Right ventricle myocardium inferior (tissue), 1 donor: Measurements from ENCODE around the gene SUGP1. TPM values are rescaled to one million over a fixed set of nuclear protein-coding genes. Genes with fewer than 3 reads are reported as not detected.

Experiments
- total RNA-seq: library from RNA; stranded (reverse); fragmentation: NEBNext Ultra II Directional; extraction: Animal tissue kit (Norgen Biotek cat#: 25700); gene quantifications from one replicate; pipeline ENCODE4 v1.2.1, GENCODE V29; 2021
- donor health status: DM: no; HTN: yes; CAD: no; lungs with severe emphysema.

SUGP1 gene
- total RNA-seq, 1 donor from 2014 or later = 34.9 TPM

Other genes starting within 250 kb of the SUGP1 start
- gene TMEM161A, start 182.0 kb downstream of the SUGP1 start, total RNA-seq = 23.5 TPM
- 1.4 TPM for gene MEF2B, start 150.2 kb downstream of the SUGP1 start, total RNA-seq
- 19.5 TPM for gene BORCS8, start 128.4 kb downstream of the SUGP1 start, total RNA-seq
- gene RFXANK, start 128.3 kb downstream of the SUGP1 start, total RNA-seq = 39.9 TPM
- gene NR2C2AP, start 117.1 kb downstream of the SUGP1 start, total RNA-seq = 7.8 TPM
- not detected for gene NCAN, start 108.6 kb downstream of the SUGP1 start, total RNA-seq
- gene TM6SF2, start 47.2 kb downstream of the SUGP1 start, total RNA-seq = 0.57 TPM
- gene MAU2, start 320 bp upstream of the SUGP1 start, total RNA-seq = 31.8 TPM
- 25.9 TPM for gene GATAD2A, start 85.2 kb upstream of the SUGP1 start, total RNA-seq
- 0.32 TPM for gene TSSK6, start 195.0 kb upstream of the SUGP1 start, total RNA-seq
- 1,344 TPM for gene NDUFA13, start 195.7 kb upstream of the SUGP1 start, total RNA-seq
- 6.5 TPM for gene YJEFN3, start 208.4 kb upstream of the SUGP1 start, total RNA-seq
- 0.30 TPM for gene CILP2, start 217.8 kb upstream of the SUGP1 start, total RNA-seq